Left ventricle myocardium inferior (tissue), 1 donor: ENCODE measurements around the gene BCDIN3D. TPM values are rescaled to one million over a fixed set of nuclear protein-coding genes. Genes with fewer than 3 reads are reported as not detected.

Experiments
- DNase-seq: peaks from one replicate; pipeline ENCODE4 v3.0.0-alpha.2; 2020
- H3K27ac ChIP-seq: fragments of 200-600 bp; replicated peaks from 2 replicates; pipeline ENCODE4 v1.8.0; 2021
- H3K27me3 ChIP-seq: fragments of 200-600 bp; 2 replicates; pipeline ENCODE4 v1.8.0; 2021; ENCODE audit warnings: low read depth
- H3K36me3 ChIP-seq: fragments of 200-600 bp; 2 replicates; pipeline ENCODE4 v1.8.0; 2021
- H3K4me1 ChIP-seq: fragments of 200-600 bp; 2 replicates; pipeline ENCODE4 v1.8.0; 2021
- H3K4me3 ChIP-seq: fragments of 200-600 bp; 2 replicates; pipeline ENCODE4 v1.8.0; 2021; ENCODE audit warnings: mild to moderate bottlenecking, moderate library complexity
- H3K9me3 ChIP-seq: fragments of 200-600 bp; replicated peaks from 2 replicates; pipeline ENCODE4 v1.8.0; 2021
- intact Hi-C: fragments of 100-400 bp; cut with micrococcal nuclease; formaldehyde crosslinking; loops from one replicate; pipeline ENCODE4 v1.11.0; 2022
- total RNA-seq: library from RNA; stranded (reverse); fragmentation: NEBNext Ultra II Directional; extraction: Animal tissue kit (Norgen Biotek cat#: 25700); gene quantifications from one replicate; pipeline ENCODE4 v1.2.1, GENCODE V29; 2021
- TF ChIP-seq, protein P1 (sequence below): fragments of 200-600 bp; IDR thresholded peaks from 2 replicates; pipeline ENCODE4 v1.8.0; 2021; ENCODE audit warnings: antibody characterized with exemption, mild to moderate bottlenecking, borderline replicate concordance
- donor health status: DM: no; HTN: yes; CAD: no; lungs with severe emphysema.

Gene BCDIN3D
- total RNA-seq, 1 donor from 2014 or later = 2.9 TPM

DNA sequence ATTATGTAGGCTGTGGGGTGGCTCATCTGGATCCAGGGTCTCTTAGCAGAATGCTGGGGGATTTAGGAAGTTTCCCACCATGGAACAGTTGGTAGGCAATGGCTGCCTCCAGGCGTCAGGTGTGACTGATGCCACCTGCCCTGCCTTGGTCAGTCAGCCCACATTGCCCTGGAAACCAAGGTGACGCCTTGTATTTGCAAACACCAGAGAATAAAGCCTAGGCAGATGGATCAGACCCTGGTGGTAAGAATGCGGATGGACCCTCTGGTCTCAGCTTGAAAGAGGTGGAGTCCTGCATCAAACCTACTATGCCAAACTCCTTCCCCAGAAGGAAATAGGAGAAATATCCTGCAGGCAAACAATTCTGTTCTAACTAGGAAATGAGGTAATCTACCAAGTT is 52.9 kb downstream of the BCDIN3D start:
- Histone ChIP-seq H3K4me1 (peaks cover under 1% of the 10 kb centered on the region), H3K9me3 (peaks cover 5% of the 10 kb centered on the region), H3K27me3 (no peaks in the 10 kb centered on the region), H3K4me3 (no peak overlapping the region), H3K36me3 (peaks cover 59% of the 10 kb centered on the region), H3K27ac (no peak overlapping the region)
- intact Hi-C loops = no loop called here
- no peak for DNase-seq
- TF ChIP-seq, protein P1, sequence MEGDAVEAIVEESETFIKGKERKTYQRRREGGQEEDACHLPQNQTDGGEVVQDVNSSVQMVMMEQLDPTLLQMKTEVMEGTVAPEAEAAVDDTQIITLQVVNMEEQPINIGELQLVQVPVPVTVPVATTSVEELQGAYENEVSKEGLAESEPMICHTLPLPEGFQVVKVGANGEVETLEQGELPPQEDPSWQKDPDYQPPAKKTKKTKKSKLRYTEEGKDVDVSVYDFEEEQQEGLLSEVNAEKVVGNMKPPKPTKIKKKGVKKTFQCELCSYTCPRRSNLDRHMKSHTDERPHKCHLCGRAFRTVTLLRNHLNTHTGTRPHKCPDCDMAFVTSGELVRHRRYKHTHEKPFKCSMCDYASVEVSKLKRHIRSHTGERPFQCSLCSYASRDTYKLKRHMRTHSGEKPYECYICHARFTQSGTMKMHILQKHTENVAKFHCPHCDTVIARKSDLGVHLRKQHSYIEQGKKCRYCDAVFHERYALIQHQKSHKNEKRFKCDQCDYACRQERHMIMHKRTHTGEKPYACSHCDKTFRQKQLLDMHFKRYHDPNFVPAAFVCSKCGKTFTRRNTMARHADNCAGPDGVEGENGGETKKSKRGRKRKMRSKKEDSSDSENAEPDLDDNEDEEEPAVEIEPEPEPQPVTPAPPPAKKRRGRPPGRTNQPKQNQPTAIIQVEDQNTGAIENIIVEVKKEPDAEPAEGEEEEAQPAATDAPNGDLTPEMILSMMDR = no peak

DNA sequence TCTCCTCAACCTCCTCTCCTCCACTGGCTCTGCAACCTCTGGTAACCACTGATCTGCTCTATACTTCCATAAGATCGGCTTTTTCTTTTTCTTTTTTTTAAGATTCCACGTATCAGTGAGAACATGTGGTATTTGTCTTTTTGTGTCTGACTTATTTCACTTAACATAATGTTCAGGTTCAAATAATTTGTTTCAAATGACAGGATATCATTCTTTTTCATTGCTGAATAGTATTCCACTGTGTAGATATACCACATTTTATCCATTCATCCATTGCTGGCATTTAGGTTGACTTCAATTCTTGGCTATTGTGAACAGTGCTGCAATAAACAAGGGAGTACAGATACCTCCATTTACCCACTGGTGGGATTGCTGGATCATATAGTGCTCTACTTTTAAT is 55.2 kb downstream of the BCDIN3D start:
- TF ChIP-seq, protein P1 = no peak
- intact Hi-C loops = no loop called here

More for the DNA sequence above, 55.2 kb downstream of the BCDIN3D start:
- Histone ChIP-seq H3K27me3 (no peaks in the 10 kb centered on the region), H3K4me1 (peaks cover 19% of the 10 kb centered on the region), H3K27ac (no peak overlapping the region), H3K36me3 (peaks cover 41% of the 10 kb centered on the region), H3K9me3 (peaks cover 5% of the 10 kb centered on the region), H3K4me3 (no peak overlapping the region)
- DNase-seq = no peak

Other genes starting within 250 kb of the BCDIN3D start
- gene FAM186B, start 237.5 kb downstream of the BCDIN3D start, total RNA-seq = 0.33 TPM
- gene PRPF40B, start 219.5 kb downstream of the BCDIN3D start, total RNA-seq = 22.0 TPM
- gene FMNL3, start 135.7 kb downstream of the BCDIN3D start, total RNA-seq = 10.4 TPM
- gene TMBIM6, start 101.5 kb downstream of the BCDIN3D start, total RNA-seq = 215 TPM
- gene NCKAP5L, start 14.7 kb downstream of the BCDIN3D start, total RNA-seq = 25.5 TPM
- 7.4 TPM for gene FAIM2, start 60.8 kb upstream of the BCDIN3D start, total RNA-seq
- gene AQP2, start 107.6 kb upstream of the BCDIN3D start, total RNA-seq = not detected
- gene AQP5, start 118.8 kb upstream of the BCDIN3D start, total RNA-seq = 0.41 TPM
- gene AQP6, start 129.8 kb upstream of the BCDIN3D start, total RNA-seq = not detected
- 5.4 TPM for gene RACGAP1, start 182.4 kb upstream of the BCDIN3D start, total RNA-seq
- gene ASIC1, start 214.5 kb upstream of the BCDIN3D start, total RNA-seq = 0.96 TPM
- gene SMARCD1, start 242.2 kb upstream of the BCDIN3D start, total RNA-seq = 15.4 TPM